Osteocyte (in vitro differentiated cells): ENCODE measurements around the gene GRAMD2B. TPM values are rescaled to one million over a fixed set of nuclear protein-coding genes. Genes with fewer than 3 reads are reported as not detected.
A peak's percentile ranks its signal among the peaks of the same experiment; 100 is the strongest.
"Not testable (repeated sequence)": the region's sequence is repeated elsewhere in the genome, so short reads cannot be mapped to it uniquely, and the experiment has no call there.

ENCODE experiments used
- DNase-seq: peaks from one replicate; pipeline ENCODE4 v3.0.0; 2021; ENCODE audit warnings: mixed read lengths; ENCODE audit not compliant: unreplicated experiment; ENCODE audit errors: extremely low spot score
- H3K27ac Mint-ChIP-seq: one replicate; pipeline ENCODE4 v1.8.0; 2021; ENCODE audit warnings: mild to moderate bottlenecking, mixed read lengths; ENCODE audit not compliant: unreplicated experiment
- H3K27me3 Mint-ChIP-seq: one replicate; pipeline ENCODE4 v1.8.0; 2021; ENCODE audit warnings: mixed read lengths; ENCODE audit not compliant: unreplicated experiment
- H3K36me3 Mint-ChIP-seq: one replicate; pipeline ENCODE4 v1.8.0; 2021; ENCODE audit warnings: mixed read lengths; ENCODE audit not compliant: unreplicated experiment
- H3K4me1 Mint-ChIP-seq: one replicate; pipeline ENCODE4 v1.8.0; 2021; ENCODE audit warnings: mixed read lengths; ENCODE audit not compliant: unreplicated experiment
- H3K4me3 Mint-ChIP-seq: one replicate; pipeline ENCODE4 v1.8.0; 2021; ENCODE audit warnings: mild to moderate bottlenecking, moderate library complexity, mixed read lengths; ENCODE audit not compliant: unreplicated experiment
- H3K9me3 Mint-ChIP-seq: one replicate; pipeline ENCODE4 v1.8.0; 2021; ENCODE audit warnings: mixed read lengths; ENCODE audit not compliant: unreplicated experiment
- CTCF ChIP-seq: fragments of 200-600 bp; sonication (generic); IDR thresholded peaks from 2 replicates; pipeline ENCODE4 v1.5.0; 2021; ENCODE audit warnings: antibody characterized with exemption, mild to moderate bottlenecking, moderate library complexity
- total RNA-seq: library from RNA; stranded (reverse); gene quantifications from 2 replicates; pipeline ENCODE4 v1.2.1, GENCODE V29; 2021

Gene GRAMD2B
- total RNA-seq, 1 donor from 2014 or later, result 93.7 TPM

DNA sequence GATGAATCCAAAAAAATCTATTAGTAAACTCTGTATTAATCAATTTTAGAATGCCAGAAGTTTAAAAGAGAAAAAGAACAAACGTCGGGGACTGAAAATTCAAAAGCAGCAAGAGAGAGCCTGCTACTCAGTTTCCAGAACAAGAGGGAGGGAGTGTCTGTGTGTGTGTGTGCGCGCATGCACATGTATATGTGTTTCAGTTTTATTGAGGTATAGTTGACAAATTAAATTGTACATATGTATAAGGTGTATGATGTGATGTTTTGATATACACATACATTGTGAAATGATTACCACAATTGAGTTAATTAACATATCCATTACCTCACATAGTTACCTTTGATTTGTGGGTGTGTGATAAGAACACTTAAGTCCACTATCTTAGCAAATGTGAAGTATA, 27.6 kb upstream of the GRAMD2B start:
- peak overlapping the region; percentile 54 for H3K4me3 Mint-ChIP-seq
- H3K4me1 Mint-ChIP-seq, result peaks cover 55% of the 10 kb centered on the region
- TF ChIP-seq CTCF, result no peak
- peaks cover 26% of the 10 kb centered on the region for H3K9me3 Mint-ChIP-seq
- DNase-seq, result no peak
- no peaks in the 10 kb centered on the region for H3K27me3 Mint-ChIP-seq
- H3K36me3 Mint-ChIP-seq, result peaks cover 11% of the 10 kb centered on the region
- H3K27ac Mint-ChIP-seq, result peak overlapping the region; percentile 95

DNA sequence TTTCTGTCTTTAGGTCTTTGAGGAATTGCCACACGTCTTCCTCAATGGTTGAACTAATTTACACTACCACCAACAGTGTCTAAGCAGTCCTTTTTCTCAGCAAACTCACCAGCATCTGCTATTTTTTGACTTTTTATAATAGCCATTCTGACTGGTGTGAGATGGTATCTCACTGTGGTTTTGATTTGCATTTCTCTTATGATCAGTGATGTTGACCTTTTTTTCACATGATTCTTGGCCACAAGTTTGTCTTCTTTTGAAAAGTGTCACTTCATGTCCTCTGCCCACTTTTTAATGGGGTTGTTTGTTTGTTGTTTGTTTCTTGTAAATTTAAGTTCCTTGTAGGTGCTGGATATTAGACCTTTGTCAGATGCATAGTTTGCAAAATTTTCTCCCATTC, 26.5 kb upstream of the GRAMD2B start:
- H3K4me1 Mint-ChIP-seq, result peaks cover 55% of the 10 kb centered on the region
- peaks cover 19% of the 10 kb centered on the region for H3K36me3 Mint-ChIP-seq
- not testable (repeated sequence) for H3K4me3 Mint-ChIP-seq, DNase-seq, H3K27me3 Mint-ChIP-seq
- peaks cover 35% of the 10 kb centered on the region for H3K9me3 Mint-ChIP-seq
- peak overlapping the region; percentile 95 for H3K27ac Mint-ChIP-seq

- Mint-ChIP-seq H3K27me3 (no peaks in the 10 kb centered on the region), H3K9me3 (peaks cover 43% of the 10 kb centered on the region), H3K27ac (peak overlapping the region; percentile 70), H3K4me3 (no peak overlapping the region), H3K36me3 (peaks cover 19% of the 10 kb centered on the region), H3K4me1 (peaks cover 63% of the 10 kb centered on the region)
- no peak for TF ChIP-seq CTCF
- no peak for DNase-seq
These were observed 24.4 kb upstream of the GRAMD2B start for GRCh38 chr5:126398791-126399190.

- Mint-ChIP-seq H3K9me3 (peaks cover 43% of the 10 kb centered on the region), H3K27me3 (no peaks in the 10 kb centered on the region), H3K4me1 (peaks cover 57% of the 10 kb centered on the region), H3K27ac (no peak overlapping the region), H3K4me3 (no peak overlapping the region), H3K36me3 (peaks cover 19% of the 10 kb centered on the region)
- no peak for TF ChIP-seq CTCF
- DNase-seq, result no peak
These were observed 22.5 kb upstream of the GRAMD2B start for GRCh38 chr5:126400621-126401251.

- Mint-ChIP-seq H3K36me3 (peaks cover 17% of the 10 kb centered on the region), H3K27ac (peak overlapping the region; percentile 84), H3K4me1 (peaks cover 40% of the 10 kb centered on the region), H3K4me3 (no peak overlapping the region), H3K9me3 (peaks cover 40% of the 10 kb centered on the region), H3K27me3 (no peaks in the 10 kb centered on the region)
- DNase-seq, result no peak
- no peak for TF ChIP-seq CTCF
These were observed 20.3 kb upstream of the GRAMD2B start for GRCh38 chr5:126402621-126403555.
